ENCODE measurements around the gene CFAP99.

- no peak for TF ChIP-seq ZNF274 (IDR thresholded peaks at IDR 0.05; ENCODE audit: low read depth, low read length)
- no peak for TF ChIP-seq YY1 (IDR thresholded peaks at IDR 0.05; ENCODE audit: insufficient read depth, insufficient read length)
These were observed 88.5 kb downstream of the CFAP99 start for GRCh38 chr4:2507259-2507658.

Measured in NT2/D1 (cell line).